Right ventricle myocardium inferior (tissue), 1 donor: Measurements from ENCODE around the gene PRKCZ. TPM values are rescaled to one million over a fixed set of nuclear protein-coding genes. Genes with fewer than 3 reads are reported as not detected.
"Not testable (repeated sequence)": the region's sequence is repeated elsewhere in the genome, so short reads cannot be mapped to it uniquely, and the experiment has no call there.

Experiments
- ATAC-seq: fragments of 200-7000 bp; cut with Tn5 transposase; one replicate; pipeline ENCODE4 v1.9.1; 2020; ENCODE audit warnings: mild to moderate bottlenecking, moderate library complexity
- DNase-seq: peaks from one replicate; pipeline ENCODE4 v3.0.0; 2021; ENCODE audit errors: missing footprints
- intact Hi-C: fragments of 100-400 bp; cut with DNase I; formaldehyde crosslinking; loops from one replicate; pipeline ENCODE4 v1.11.0; 2022
- total RNA-seq: library from RNA; stranded (reverse); fragmentation: NEBNext Ultra II Directional; extraction: Animal tissue kit (Norgen Biotek cat#: 25700); gene quantifications from one replicate; pipeline ENCODE4 v1.2.1, GENCODE V29; 2021
- donor health status: DM: no; HTN: yes; CAD: no; lungs with severe emphysema.

PRKCZ gene
- total RNA-seq, 1 donor from 2014 or later: 16.4 TPM

DNA sequence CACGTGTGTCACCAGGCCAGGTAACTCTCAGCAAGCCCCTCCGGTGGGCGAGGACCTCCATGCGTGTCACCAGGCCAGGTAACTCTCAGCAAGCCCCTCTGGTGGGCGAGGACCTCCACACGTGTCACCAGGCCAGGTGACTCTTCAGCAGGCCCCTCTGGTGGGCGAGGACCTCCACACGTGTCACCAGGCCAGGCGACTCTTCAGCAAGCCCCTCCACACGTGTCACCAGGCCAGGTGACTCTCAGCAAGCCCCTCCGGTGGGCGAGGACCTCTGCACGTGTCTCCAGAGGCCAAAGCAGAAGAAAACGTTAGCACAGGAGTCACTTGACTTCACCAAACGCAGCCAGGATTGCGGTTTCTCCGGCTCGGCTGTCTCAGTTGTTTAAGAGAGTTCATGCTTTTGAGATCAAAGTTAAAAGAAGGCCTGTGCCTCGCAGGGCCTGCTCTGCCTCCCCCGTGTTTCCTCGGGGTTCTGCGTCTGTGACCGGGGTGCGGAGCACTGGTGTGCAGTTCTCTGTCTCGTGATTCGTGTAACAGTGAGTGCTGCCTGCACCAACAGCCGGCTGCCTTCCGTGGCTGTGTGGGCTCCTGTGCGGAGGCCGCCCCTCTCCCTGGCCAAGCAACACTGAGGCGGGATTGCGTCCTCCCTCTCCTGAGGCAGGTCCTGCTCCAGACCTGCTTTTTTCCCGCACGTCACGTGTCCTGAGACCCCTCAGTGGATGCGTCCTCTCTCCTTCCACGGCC, 56.6 kb downstream of the PRKCZ start:
- no peak for ATAC-seq

GRCh38 chr1:2107586-2108212, 57.5 kb downstream of the PRKCZ start:
- DNase-seq (peak; percentile 60), ATAC-seq (no peak)
- intact Hi-C loops: no loop called here

More for the DNA sequence above, 56.6 kb downstream of the PRKCZ start:
- peak; percentile 62 for DNase-seq
- intact Hi-C loops: no loop called here

DNA sequence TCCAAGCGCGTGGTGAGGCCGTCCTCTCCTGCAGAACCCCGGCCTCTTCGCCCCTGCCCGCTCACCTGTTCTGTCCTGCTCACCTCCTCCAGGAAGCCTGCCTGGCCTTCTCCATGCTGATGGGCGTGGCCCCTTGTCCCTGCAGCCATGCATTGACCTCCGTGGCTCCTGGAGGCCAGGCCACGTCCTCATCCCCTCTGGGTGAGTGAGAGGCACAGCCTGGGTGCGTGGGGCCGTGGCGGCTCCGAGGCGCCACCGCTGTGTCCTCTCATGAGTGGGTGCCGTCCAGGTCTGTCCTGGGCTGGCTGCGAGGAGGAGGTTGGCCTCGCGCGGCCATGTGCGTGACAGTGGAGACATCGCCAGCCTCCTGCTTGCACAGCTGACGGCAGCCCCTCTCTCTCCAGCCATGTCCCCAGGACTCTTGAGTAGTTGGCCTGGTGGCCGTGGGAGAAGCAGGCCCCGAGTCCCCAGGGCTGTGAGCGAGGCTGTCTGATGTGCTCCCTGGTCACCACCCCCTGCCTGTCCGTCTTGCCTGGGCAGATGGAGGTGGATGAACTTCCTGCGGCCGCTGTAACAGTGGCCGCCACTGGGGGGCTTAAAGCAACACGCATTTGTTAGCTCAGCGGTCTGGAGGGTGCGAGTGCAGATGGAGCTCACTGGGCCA, 58.1 kb downstream of the PRKCZ start:
- peak; percentile 60 for DNase-seq
- ATAC-seq: no peak
- intact Hi-C loops: no loop called here

DNA sequence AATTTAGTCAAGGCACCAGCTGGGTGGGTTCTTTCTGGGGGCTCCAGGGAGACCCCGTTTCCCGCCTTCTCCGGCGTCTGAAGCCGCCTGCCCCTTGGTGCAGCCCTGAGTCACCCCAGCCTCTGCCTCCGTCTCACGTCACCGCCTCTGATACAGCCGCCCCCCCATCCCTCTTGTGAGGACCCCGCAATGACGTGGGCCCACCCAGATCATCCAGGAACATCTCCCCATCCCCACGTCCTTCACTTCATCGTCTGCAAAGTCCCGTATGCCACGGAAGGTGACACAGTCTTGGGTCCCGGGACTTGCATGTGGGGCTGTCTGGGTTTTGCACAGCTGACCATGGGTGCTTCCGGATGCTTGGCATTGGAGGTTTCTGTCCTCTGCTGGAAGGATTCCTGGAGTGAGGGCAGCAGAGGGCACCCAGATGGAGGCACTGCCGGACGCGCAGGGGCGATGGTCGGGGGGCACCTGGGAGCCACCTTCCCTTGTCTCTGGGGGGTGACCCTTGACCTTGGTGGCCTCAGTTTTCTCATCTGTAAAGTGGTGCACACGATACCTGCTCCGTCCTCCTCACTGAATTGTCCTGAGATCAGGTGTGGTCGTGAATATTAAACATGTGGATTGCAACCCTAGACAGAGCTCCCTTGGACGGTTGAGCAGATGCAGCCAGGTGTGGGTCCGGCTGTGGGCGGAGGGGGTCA, 58.8 kb downstream of the PRKCZ start:
- no peak for ATAC-seq
- intact Hi-C loops: no loop called here
- DNase-seq: peak; percentile 44

DNA sequence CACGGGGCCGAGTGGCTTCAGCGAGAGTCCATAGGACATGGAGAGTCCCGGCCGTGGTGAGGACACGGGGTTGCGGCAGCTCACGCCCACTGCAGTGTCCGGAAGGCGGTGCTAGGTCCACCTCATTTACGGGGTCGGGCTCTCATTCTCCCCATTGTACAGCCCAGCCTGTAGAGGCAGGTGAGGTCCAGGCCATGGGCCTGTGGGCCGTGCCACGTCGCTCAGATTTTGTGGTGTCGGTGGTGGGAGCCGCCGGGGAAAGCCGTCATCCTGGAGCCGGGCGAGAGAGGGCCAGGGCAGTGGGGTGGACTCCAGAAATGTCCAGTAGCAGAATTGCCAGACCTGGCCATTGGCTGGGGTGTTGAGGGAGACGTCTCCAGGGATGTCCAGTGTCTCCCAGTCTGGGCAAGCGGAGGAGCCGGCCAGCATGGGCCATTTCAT, 59.4 kb downstream of the PRKCZ start:
- peak; percentile 34 for DNase-seq
- intact Hi-C loops: no loop called here
- no peak for ATAC-seq

GRCh38 chr1:2110191-2110737, 60.1 kb downstream of the PRKCZ start:
- DNase-seq (peak; percentile 33), ATAC-seq (no peak)
- intact Hi-C loops: no loop called here

DNA sequence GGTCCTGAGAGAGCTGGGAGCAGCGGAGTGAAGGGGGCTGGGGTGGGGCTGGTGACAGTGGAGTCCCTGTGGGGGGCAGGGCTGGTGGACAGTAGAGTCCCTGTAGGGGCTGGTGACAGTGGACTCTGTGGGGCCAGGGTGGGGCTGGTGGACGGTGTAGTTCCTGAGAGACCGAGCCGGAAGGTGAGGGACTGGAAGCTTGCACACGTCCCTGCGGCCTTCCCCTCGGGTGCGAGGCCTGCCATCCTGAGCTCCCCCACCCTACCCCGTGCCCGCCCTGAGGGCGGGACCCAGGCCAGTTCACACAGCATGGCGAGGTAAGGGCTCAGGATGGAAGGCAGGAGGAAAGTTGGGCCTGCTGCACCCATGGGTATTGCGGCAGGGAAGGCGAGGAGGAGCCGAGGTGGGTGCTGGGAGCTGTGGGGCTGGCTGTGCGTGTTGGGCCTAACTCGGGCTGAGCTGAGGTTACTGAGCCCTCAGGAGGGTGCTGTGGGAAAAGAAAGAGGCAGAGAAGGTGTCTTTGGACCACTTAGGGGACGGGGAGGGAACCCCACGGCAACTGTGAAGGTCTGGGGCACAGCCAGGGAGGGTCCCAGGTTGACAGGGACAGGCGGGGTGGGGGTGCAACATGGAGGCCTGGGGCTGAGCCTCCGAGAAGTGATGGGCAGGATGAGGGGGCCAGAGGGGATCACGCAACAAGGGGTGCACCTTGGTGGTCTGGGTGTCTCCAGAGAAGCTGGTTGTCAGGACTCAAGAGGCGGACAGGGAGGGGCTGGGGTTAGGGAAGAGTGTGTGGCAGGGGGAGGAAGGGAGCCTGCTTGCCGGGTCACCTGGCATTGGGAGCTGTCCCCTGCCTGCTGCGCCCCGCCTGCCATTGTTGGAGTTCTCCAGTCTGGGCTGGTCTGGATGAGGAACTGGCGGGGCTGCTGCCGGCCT, 60.8 kb downstream of the PRKCZ start:
- intact Hi-C loops: no loop called here
- DNase-seq (peak; percentile 53), ATAC-seq (no peak)

- DNase-seq (no peak), ATAC-seq (no peak)
- intact Hi-C loops: no loop called here
These were observed 61.4 kb downstream of the PRKCZ start for GRCh38 chr1:2111674-2112035.

- intact Hi-C loops: no loop called here
- ATAC-seq: no peak
- peak; percentile 53 for DNase-seq
These were observed 62.1 kb downstream of the PRKCZ start for GRCh38 chr1:2112280-2112701.

GRCh38 chr1:2113620-2114135, 63.5 kb downstream of the PRKCZ start:
- ATAC-seq: no peak

GRCh38 chr1:2114635-2115007, 64.4 kb downstream of the PRKCZ start:
- ATAC-seq, DNase-seq, intact Hi-C loops: not testable (repeated sequence)

More at GRCh38 chr1:2113620-2114135, 63.5 kb downstream of the PRKCZ start:
- peak; percentile 37 for DNase-seq
- intact Hi-C loops: no loop called here

DNA sequence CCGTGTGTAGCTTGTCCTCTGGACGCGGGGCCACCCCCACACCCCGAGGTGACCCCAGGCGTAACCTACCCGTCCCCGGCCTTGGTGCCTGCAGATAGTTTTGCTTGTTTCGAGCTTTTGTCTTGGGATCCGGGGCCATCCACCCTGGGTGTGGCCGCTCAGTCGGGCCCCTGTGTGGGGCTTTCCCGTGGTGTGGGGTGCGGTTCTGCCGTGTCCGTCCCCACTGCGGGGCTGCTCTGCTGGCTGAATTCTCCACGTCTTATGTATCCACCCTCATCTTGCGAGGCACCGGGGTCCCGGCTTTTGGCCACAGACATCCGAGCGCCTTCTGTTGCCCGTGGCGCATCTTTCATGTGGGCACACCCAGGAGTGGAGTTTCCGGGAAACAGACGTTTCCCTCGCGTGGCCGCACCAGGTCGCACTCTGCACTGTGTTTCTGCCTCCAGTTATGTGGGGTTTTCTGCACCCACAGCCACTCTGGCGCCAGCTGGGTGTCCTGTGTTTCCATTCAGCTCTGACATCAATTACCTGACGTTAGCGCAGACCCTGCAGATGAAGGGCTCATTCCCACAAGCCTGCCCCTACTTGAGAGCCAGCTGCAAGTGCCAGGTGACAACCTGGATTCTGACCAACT, 64.9 kb downstream of the PRKCZ start:
- intact Hi-C loops: no loop called here
- DNase-seq (peak; percentile 59), ATAC-seq (no peak)

- DNase-seq (peak; percentile 22), ATAC-seq (no peak)
- intact Hi-C loops: no loop called here
These were observed 65.6 kb downstream of the PRKCZ start for GRCh38 chr1:2115702-2116341.

GRCh38 chr1:2119886-2120285, 69.7 kb downstream of the PRKCZ start:
- ATAC-seq (no peak), DNase-seq (no peak)
- intact Hi-C loops: no loop called here

- intact Hi-C loops: no loop called here
- ATAC-seq (no peak), DNase-seq (peak; percentile 66)
These were observed 71.0 kb downstream of the PRKCZ start for GRCh38 chr1:2121101-2121691.

DNA sequence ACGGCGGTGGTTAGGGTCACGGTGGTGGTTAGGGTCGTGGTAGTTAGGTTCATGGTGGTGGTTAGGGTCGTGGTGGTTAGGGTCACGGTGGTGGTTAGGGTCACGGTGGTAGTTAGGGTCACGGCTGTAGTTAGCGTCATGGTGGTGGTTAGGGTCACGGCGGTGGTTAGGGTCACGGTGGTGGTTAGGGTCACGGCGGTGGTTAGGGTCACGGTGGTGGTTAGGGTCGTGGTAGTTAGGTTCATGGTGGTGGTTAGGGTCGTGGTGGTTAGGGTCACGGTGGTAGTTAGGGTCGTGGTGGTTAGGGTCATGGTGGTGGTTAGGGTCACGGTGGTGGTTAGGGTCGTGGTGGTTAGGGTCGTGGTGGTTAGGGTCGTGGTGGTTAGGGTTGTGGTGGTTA, 71.6 kb downstream of the PRKCZ start:
- DNase-seq, ATAC-seq, intact Hi-C loops: not testable (repeated sequence)
